ENCODE measurements around the gene STK32A. TPM values are rescaled to one million over a fixed set of nuclear protein-coding genes. Genes with fewer than 3 reads are reported as not detected.

Gene STK32A
- total RNA-seq, 1 donor from 2014 or later = 0.28 TPM

DNA sequence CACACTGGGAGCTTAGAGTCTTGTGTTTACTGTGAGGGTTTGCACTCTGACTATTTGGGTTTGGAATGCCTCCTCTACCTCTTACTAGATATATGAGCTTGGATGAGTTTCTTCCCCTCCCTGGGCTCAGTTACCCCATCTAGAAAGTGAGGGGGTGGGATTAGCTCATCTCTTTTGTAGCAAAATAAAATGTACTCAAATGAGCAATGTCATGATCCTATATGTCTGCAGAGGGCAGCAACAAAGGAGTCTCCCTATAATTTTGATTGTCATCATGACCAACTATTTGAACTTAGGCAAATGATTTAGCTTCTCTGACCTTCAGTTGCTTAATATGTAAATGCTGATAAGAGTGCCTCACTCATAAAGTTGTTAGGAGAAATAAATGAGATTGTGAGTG lies 166.1 kb downstream of the STK32A start:
- H3K27ac Mint-ChIP-seq (ENCODE audit: unreplicated experiment) = no peak overlapping the region
- no peaks in the 10 kb centered on the region for H3K9me3 Mint-ChIP-seq
- H3K4me3 Mint-ChIP-seq = no peak overlapping the region
- TF ChIP-seq, protein P1, sequence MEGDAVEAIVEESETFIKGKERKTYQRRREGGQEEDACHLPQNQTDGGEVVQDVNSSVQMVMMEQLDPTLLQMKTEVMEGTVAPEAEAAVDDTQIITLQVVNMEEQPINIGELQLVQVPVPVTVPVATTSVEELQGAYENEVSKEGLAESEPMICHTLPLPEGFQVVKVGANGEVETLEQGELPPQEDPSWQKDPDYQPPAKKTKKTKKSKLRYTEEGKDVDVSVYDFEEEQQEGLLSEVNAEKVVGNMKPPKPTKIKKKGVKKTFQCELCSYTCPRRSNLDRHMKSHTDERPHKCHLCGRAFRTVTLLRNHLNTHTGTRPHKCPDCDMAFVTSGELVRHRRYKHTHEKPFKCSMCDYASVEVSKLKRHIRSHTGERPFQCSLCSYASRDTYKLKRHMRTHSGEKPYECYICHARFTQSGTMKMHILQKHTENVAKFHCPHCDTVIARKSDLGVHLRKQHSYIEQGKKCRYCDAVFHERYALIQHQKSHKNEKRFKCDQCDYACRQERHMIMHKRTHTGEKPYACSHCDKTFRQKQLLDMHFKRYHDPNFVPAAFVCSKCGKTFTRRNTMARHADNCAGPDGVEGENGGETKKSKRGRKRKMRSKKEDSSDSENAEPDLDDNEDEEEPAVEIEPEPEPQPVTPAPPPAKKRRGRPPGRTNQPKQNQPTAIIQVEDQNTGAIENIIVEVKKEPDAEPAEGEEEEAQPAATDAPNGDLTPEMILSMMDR (conservative IDR thresholded peaks at IDR 0.05) = no peak
- DNase-seq (ENCODE audit: low read depth, low spot score) = no peak
- no peaks in the 10 kb centered on the region for H3K27me3 Mint-ChIP-seq (ENCODE audit: low read depth)
- H3K4me1 Mint-ChIP-seq = no peaks in the 10 kb centered on the region
- peaks cover 33% of the 10 kb centered on the region for H3K36me3 Mint-ChIP-seq (ENCODE audit: low read depth)

- Mint-ChIP-seq H3K4me3 (no peak overlapping the region), H3K4me1 (no peaks in the 10 kb centered on the region), H3K36me3 (ENCODE audit: low read depth) (peaks cover 28% of the 10 kb centered on the region), H3K27me3 (ENCODE audit: low read depth) (no peaks in the 10 kb centered on the region), H3K27ac (ENCODE audit: unreplicated experiment) (peak overlapping the region; percentile 78), H3K9me3 (no peaks in the 10 kb centered on the region)
- DNase-seq (ENCODE audit: low read depth, low spot score) = no peak
- TF ChIP-seq, protein P1 (conservative IDR thresholded peaks at IDR 0.05) = no peak
Measured at GRCh38 chr5:147403651-147404640, 169.1 kb downstream of the STK32A start.

- DNase-seq (ENCODE audit: low read depth, low spot score) = no peak
- Mint-ChIP-seq H3K36me3 (ENCODE audit: low read depth) (peaks cover 28% of the 10 kb centered on the region), H3K27me3 (ENCODE audit: low read depth) (no peaks in the 10 kb centered on the region), H3K27ac (ENCODE audit: unreplicated experiment) (peak overlapping the region; percentile 78), H3K9me3 (no peaks in the 10 kb centered on the region), H3K4me3 (no peak overlapping the region), H3K4me1 (no peaks in the 10 kb centered on the region)
- TF ChIP-seq, protein P1 (conservative IDR thresholded peaks at IDR 0.05) = no peak
Measured at GRCh38 chr5:147404706-147405105, 169.9 kb downstream of the STK32A start.

DNA sequence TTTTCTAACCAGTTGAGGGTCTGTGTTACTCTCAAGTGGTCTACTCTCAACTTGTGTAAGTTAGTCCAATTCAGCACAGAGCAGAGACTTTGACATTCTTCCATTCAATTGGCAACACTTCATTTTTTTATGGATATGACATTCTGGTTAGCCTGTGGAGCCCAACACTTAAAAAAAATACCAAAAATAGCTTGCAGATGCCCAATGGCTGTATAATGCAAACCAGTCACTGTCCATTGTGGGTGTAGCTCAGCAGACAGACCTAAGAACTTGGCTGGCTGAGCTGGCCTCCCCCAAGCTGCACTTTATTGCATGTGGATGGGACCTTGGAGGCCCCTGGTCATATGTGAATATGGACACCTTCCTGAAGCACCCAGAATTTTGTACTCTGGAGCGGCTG lies 171.8 kb downstream of the STK32A start:
- Mint-ChIP-seq H3K4me1 (no peaks in the 10 kb centered on the region), H3K27me3 (ENCODE audit: low read depth) (no peaks in the 10 kb centered on the region), H3K36me3 (ENCODE audit: low read depth) (peaks cover 22% of the 10 kb centered on the region), H3K27ac (ENCODE audit: unreplicated experiment) (no peak overlapping the region), H3K4me3 (no peak overlapping the region), H3K9me3 (no peaks in the 10 kb centered on the region)
- DNase-seq (ENCODE audit: low read depth, low spot score) = no peak
- TF ChIP-seq, protein P1 (conservative IDR thresholded peaks at IDR 0.05) = no peak

- Mint-ChIP-seq H3K4me3 (no peak overlapping the region), H3K36me3 (ENCODE audit: low read depth) (peaks cover 26% of the 10 kb centered on the region), H3K4me1 (no peaks in the 10 kb centered on the region), H3K27ac (ENCODE audit: unreplicated experiment) (peak overlapping the region; percentile 91), H3K9me3 (no peaks in the 10 kb centered on the region), H3K27me3 (ENCODE audit: low read depth) (no peaks in the 10 kb centered on the region)
- DNase-seq (ENCODE audit: low read depth, low spot score) = no peak
- TF ChIP-seq, protein P1 (conservative IDR thresholded peaks at IDR 0.05) = no peak
Measured at GRCh38 chr5:147407094-147407681, 172.4 kb downstream of the STK32A start.
